Left colon (tissue), 2 donors: ENCODE results near the gene LYZL6. TPM values are rescaled to one million over a fixed set of nuclear protein-coding genes. Genes with fewer than 3 reads are reported as not detected.
"Not testable (repeated sequence)": the region's sequence is repeated elsewhere in the genome, so short reads cannot be mapped to it uniquely, and the experiment has no call there.

ENCODE experiments used
- ATAC-seq: fragments of 200-7000 bp; cut with Tn5 transposase; one replicate; pipeline ENCODE4 v1.9.1; 2020; ENCODE audit warnings: mild to moderate bottlenecking, moderate library complexity
- DNase-seq, 2 donors: peaks; one replicate each; pipeline ENCODE4 v3.0.0-alpha.2; 2020
- intact Hi-C, 2 donors: fragments of 100-400 bp; cut with DNase I in 1 of 2; cut with micrococcal nuclease in 1 of 2; formaldehyde crosslinking; loops; one replicate each; pipeline versions ENCODE4 v1.11.2 to v1.14.0; 2022; cut with DNase I, micrococcal nuclease
- total RNA-seq, 2 donors: library from RNA; stranded (reverse); fragmentation: NEBNext Ultra II Directional; extraction: Animal tissue kit (Norgen Biotek cat#: 25700); gene quantifications; one replicate each; pipeline ENCODE4 v1.2.1, GENCODE V29; 2021
- donor health status: DM: no; HTN: no; CAD: no.
- donor health status: DM: yes; HTN: yes; CAD: no.

The LYZL6 gene
- total RNA-seq, 2 donors from 2014 or later: not detected

DNA sequence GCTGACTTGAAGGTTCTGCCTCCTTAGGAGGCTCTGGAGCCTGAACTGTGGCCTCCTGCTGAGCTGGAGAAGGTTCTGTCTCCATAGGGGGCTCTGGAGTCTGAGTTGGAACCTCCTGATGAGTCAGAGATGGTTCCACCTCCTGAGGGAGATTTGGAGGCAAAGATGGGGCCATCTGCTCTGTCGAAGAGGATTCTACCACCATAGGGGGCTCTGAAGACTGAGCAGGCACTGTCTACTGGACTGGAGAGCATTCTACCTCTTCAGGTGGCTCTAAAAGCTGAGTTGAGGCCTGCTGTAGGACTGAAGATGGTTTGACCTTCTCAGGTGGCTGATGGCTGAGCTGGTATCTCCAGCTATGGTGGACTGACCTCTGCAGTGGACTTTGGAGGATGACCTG lies 29.2 kb downstream of the LYZL6 start:
- no peak for DNase-seq
- no peak for ATAC-seq
- intact Hi-C loops: no loop called here

GRCh38 chr17:35913609-35914008 lies 29.9 kb downstream of the LYZL6 start:
- no peak for DNase-seq
- intact Hi-C loops: no loop called here
- no peak for ATAC-seq

DNA sequence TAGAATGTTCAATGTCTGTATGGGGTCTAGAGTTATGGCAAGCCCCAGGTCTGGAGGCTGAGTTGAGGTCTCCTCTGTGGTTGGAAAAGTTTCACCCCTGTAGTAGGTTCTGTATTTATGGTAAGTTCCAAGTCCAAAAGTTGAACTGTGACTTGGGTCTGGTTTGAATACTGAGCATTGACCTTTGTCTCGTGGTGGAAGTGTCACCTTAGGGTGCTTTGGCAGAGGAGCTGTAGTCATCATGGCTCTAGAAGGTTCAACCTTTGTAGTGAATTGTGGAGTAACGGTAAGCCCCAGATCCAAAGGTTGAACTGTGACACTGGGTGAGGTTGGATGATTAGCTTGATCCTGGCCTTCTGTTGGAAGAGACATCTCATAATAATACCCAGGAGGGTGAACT lies 30.6 kb downstream of the LYZL6 start:
- DNase-seq: no peak
- no peak for ATAC-seq
- intact Hi-C loops: no loop called here

DNA sequence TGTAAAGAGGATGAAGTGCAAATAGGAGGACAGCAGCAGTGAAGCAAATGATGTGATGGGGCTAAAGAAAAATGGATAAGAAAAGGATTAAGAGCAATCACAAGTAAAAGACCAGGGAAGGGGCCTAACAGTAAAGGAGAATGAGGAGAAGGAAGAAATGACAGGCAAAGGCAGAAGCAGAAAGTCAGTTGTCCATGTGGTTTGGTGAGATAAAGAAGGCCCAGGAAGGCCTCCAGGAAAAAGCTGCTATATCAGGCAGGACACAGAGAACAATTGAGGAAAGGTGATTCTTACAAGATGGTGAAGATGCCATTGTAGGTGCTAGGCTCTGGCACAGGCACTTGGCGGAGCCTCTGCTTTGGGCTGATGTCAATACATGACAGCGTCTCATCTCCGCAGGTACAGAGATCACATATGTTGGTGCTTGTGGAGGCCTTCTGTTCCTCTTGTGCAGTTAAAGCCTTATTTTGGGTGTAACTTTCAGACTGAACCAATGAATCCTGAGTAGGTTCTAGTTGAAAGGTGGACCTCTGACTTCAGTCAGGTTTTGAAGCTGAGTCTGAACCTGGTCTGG lies 31.1 kb downstream of the LYZL6 start:
- no peak for ATAC-seq
- intact Hi-C loops: no loop called here
- no peak for DNase-seq

DNA sequence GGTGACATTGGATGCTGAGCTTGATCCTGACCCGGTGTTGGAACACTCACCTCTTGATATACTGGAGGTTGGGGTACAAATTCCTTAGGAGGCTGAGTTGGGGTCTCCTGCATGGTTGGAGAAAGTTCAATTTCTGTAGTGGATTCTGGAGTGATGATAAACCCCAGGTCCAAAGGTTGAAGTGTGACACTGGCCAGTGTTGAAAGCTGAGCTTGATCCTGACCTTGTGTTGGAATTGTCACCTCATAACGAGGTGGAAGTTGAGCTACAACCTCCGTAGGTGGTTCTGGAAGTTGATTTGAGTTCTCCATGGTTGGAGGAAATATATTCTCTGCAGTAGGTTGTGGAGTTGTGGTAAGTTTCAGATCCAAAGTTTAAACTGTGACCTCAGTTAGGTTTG lies 34.1 kb downstream of the LYZL6 start:
- ATAC-seq (no peak), DNase-seq (no peak)
- intact Hi-C loops: no loop called here

GRCh38 chr17:35907691-35908090 lies 35.8 kb downstream of the LYZL6 start:
- no peak for DNase-seq
- intact Hi-C loops: no loop called here
- no peak for ATAC-seq

DNA sequence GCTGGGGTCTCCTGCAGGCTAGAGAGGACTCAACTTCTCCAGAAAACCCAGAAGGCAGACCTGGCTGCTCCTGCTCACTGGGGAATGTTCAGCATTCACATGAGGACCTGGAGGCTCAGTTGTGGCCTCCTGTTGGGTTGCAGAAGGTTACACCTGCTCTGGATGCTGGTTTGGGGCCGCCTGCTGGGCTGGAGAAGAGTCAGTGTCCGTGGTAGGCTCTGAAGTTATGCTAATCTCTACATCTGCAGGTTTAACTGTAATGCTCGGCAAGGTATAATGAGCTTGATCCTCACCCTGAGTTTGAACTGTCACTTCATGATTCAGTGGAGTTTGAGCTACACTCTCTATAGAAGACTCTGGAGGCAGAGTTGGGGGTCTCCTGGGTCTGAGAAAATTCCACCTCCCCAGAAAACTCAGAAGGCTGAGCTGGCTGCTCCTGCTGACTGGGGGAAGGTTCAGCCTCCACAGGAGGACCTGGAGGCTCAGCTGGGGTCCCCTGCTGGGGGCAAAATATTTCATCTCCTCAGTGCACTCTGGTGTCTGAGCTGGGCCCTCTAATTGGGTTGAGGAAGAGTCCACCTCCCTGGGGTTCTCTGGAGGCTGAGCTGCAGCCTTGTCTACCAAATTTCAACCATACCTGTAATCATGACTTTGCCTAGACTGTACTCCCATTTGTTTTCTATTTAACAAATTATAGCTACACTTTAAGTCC lies 36.4 kb downstream of the LYZL6 start:
- DNase-seq (no peak), ATAC-seq (no peak)
- intact Hi-C loops: no loop called here

DNA sequence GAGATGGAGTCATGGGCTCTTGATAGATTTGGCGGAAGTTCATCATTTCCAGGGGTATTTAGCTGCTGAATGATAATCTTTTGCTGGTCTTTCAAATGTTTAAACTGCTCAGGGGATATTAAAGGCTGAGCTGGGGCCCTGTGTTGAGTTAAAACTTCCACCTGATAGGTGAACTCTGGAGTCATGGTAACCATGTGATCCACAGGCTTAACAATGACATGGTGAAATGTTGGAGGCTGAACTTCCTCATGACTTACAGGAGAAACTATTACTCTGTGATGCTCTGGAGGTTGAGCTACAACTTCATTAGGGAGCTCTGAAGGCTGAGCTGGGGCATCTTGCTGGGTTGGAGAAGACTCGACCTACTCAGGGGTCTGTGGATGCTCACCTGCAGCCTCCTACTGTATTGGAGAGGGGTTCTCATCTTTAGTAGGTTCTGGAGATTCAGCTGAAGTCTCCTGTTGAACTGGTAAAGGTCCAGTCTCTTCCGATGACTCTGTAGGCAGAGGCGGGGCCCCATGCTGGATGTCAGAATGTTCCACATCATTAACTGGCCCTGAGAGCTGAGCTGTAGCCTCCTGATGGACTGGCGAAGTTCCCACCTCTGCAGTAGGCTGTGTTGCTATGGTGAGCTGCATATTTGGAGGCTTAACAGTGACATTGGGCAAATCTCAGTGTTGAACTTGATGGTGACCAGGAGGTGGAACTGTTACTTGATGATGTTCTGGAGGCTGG lies 37.2 kb downstream of the LYZL6 start:
- intact Hi-C loops: no loop called here
- DNase-seq (no peak), ATAC-seq (no peak)

GRCh38 chr17:35903451-35903850 lies 40.1 kb downstream of the LYZL6 start:
- intact Hi-C loops: no loop called here
- no peak for DNase-seq
- no peak for ATAC-seq

- intact Hi-C loops: no loop called here
- DNase-seq: no peak
These were observed 41.8 kb downstream of the LYZL6 start for GRCh38 chr17:35901631-35902175.

GRCh38 chr17:35900708-35901480 lies 42.6 kb downstream of the LYZL6 start:
- intact Hi-C loops: no loop called here
- DNase-seq (no peak), ATAC-seq (no peak)

More at GRCh38 chr17:35901631-35902175, 41.8 kb downstream of the LYZL6 start:
- no peak for ATAC-seq

DNA sequence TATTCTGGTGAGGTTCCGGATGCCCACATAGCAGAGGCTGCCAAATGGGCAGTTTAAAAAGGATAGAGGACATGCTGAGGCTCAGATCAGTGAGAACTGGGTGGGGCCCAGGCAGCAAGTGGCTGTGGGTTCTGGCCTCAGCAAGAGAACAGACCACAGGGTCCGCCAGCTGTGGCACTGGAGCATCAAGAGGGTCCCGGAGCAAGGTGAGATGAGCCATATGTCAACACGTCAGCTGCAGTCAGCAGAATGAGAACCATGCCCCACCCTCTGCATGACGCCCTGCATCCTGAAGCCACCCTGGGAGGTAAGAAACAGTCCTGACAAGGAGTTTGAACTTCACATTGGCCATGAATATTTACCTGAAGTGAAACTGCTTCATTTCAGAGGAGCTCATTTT lies 43.2 kb downstream of the LYZL6 start:
- intact Hi-C loops: no loop called here
- DNase-seq (no peak), ATAC-seq (peak; percentile 24)

- peak; percentile 87 for ATAC-seq
- DNase-seq: peak; percentile 37 to 57
- intact Hi-C loops: no loop called here
These were observed 45.0 kb downstream of the LYZL6 start for GRCh38 chr17:35898283-35899070.

DNA sequence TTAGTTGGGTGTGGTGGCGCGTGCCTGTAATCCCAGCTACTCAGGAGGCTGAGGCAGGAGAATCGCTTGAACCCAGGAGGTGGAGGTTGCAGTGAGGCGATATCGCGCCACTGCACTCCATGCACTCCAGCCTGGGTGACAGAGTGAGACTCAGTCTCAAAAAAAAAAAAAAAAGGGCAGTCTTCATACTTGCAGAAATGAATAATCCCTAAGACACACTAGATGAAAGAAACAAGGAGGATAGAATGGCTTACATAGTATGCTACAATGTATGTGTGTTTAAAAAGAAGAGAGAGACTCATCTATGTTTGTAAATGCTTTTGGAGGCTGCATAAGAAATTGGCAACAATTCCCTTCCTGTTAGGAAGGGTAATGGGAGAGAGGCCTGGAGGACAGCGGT lies 45.7 kb downstream of the LYZL6 start:
- DNase-seq, intact Hi-C loops, ATAC-seq: not testable (repeated sequence)

GRCh38 chr17:35895636-35896587 lies 47.6 kb downstream of the LYZL6 start:
- intact Hi-C loops: no loop called here
- no peak for ATAC-seq
- no peak for DNase-seq

- ATAC-seq (no peak), DNase-seq (no peak)
- intact Hi-C loops: no loop called here
These were observed 49.3 kb downstream of the LYZL6 start for GRCh38 chr17:35894206-35894605.

DNA sequence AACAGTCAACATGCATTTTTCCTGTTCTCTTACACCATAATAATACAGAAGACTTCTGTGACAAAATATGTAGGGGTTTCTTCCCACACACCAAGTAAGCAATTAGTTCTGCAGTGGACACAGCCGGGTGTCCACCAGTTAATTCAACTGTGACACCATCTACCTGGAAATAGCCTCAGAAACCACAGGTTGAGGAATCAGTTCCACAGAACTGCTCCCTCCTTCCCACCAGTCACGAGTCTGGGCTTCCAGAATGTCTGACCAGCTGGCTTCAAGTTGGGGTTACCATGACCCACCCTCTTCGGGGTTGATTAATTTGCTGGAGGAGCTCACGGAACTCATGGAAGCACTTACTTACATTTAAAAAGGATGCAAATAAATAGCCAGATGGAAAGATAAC lies 49.8 kb downstream of the LYZL6 start:
- intact Hi-C loops: no loop called here
- ATAC-seq: no peak
- no peak for DNase-seq
